ENCODE data around the gene ZNF189.
A peak's percentile ranks its signal among the peaks of the same experiment; 100 is the strongest.

ZNF189 gene

GRCh38 chr9:101445353-101446029 is 46.8 kb downstream of the ZNF189 start:
- Histone ChIP-seq H3K4me1 (peaks cover 0 to 10% (median 0%) of the 10 kb centered on the region in 4 donors), H3K4me3 (no peak overlapping the region), H3K9me3 (no peaks in the 10 kb centered on the region), H3K27me3 (peaks cover 0 to 10% of the 10 kb centered on the region in 2 donors), H3K27ac (no peak overlapping the region), H3K36me3 (no peaks in the 10 kb centered on the region)
- no peak for DNase-seq
- intact Hi-C loops (cut with DNase I; ENCODE audit: low total_unique reads) = no loop called here
- no peak for TF ChIP-seq CTCF (IDR thresholded peaks at IDR 0.05)

- Histone ChIP-seq H3K9me3 (no peaks in the 10 kb centered on the region), H3K27me3 (peaks cover 0 to 4% of the 10 kb centered on the region in 2 donors), H3K4me3 (no peak overlapping the region), H3K4me1 (peaks cover 0 to 10% (median 0%) of the 10 kb centered on the region in 4 donors), H3K27ac (no peak overlapping the region), H3K36me3 (no peaks in the 10 kb centered on the region)
- no peak for TF ChIP-seq CTCF (IDR thresholded peaks at IDR 0.05)
- no peak for DNase-seq
- intact Hi-C loops (cut with DNase I; ENCODE audit: low total_unique reads) = no loop called here
These were observed 48.1 kb downstream of the ZNF189 start for GRCh38 chr9:101446732-101447131.

GRCh38 chr9:101448680-101449070 is 50.0 kb downstream of the ZNF189 start:
- intact Hi-C loops (cut with DNase I; ENCODE audit: low total_unique reads) = no loop called here

GRCh38 chr9:101449071-101449721 is 50.5 kb downstream of the ZNF189 start:
- Histone ChIP-seq H3K4me3 (peak overlapping the region; percentile 49 to 59), H3K27ac (no peak overlapping the region), H3K9me3 (no peaks in the 10 kb centered on the region), H3K27me3 (peaks cover 0 to 4% of the 10 kb centered on the region in 2 donors), H3K36me3 (no peaks in the 10 kb centered on the region), H3K4me1 (peaks cover 0 to 10% (median 0%) of the 10 kb centered on the region in 4 donors)
- peak; percentile 34 to 77 for DNase-seq
- intact Hi-C loops (cut with DNase I; ENCODE audit: low total_unique reads) = no loop called here
- TF ChIP-seq CTCF (IDR thresholded peaks at IDR 0.05) = peak; percentile 40 to 49

More at GRCh38 chr9:101448680-101449070, 50.0 kb downstream of the ZNF189 start:
- TF ChIP-seq CTCF (IDR thresholded peaks at IDR 0.05) = no peak
- Histone ChIP-seq H3K4me1 (peaks cover 0 to 10% (median 0%) of the 10 kb centered on the region in 4 donors), H3K27ac (no peak overlapping the region), H3K4me3 (peak overlapping the region; percentile 49 to 59), H3K9me3 (no peaks in the 10 kb centered on the region), H3K36me3 (no peaks in the 10 kb centered on the region), H3K27me3 (peaks cover 0 to 4% of the 10 kb centered on the region in 2 donors)
- no peak for DNase-seq

GRCh38 chr9:101450931-101451330 is 52.3 kb downstream of the ZNF189 start:
- H3K27ac ChIP-seq = no peak overlapping the region
- TF ChIP-seq CTCF (IDR thresholded peaks at IDR 0.05) = no peak
- H3K9me3 ChIP-seq = no peaks in the 10 kb centered on the region
- no peak for DNase-seq
- intact Hi-C loops (cut with DNase I; ENCODE audit: low total_unique reads) = no loop called here
- peaks cover 0 to 4% of the 10 kb centered on the region in 2 donors for H3K27me3 ChIP-seq
- peaks cover 0 to 10% (median 0%) of the 10 kb centered on the region in 4 donors for H3K4me1 ChIP-seq
- no peaks in the 10 kb centered on the region for H3K36me3 ChIP-seq
- H3K4me3 ChIP-seq = no peak overlapping the region

Data from tibial artery (tissue), 4 donors.